KMS-11 (cell line): ENCODE measurements around the gene HSD11B2.

Experiments
- H2AFZ ChIP-seq: fragments of 200-600 bp; sonication (generic); 2 replicates; pipeline ENCODE4 v1.6.1; 2016; ENCODE audit warnings: antibody characterized with exemption, mixed run types, low read depth
- H3K27ac ChIP-seq: fragments of 200-600 bp; sonication (generic); 2 replicates; pipeline ENCODE4 v1.6.1; 2016; ENCODE audit warnings: mild to moderate bottlenecking, mixed run types
- H3K27me3 ChIP-seq: fragments of 200-600 bp; sonication (generic); 2 replicates; pipeline ENCODE4 v1.6.1; 2017; ENCODE audit warnings: mild to moderate bottlenecking, low read depth, mixed run types, moderate library complexity; ENCODE audit not compliant: insufficient read depth
- H3K36me3 ChIP-seq: fragments of 200-600 bp; sonication (generic); 2 replicates; pipeline ENCODE4 v1.6.1; 2017; ENCODE audit warnings: mild to moderate bottlenecking, mixed run types; ENCODE audit not compliant: insufficient read depth
- H3K4me1 ChIP-seq: fragments of 200-600 bp; sonication (generic); 2 replicates; pipeline ENCODE4 v1.6.1; 2016; ENCODE audit warnings: mild to moderate bottlenecking, low read depth, mixed run types; ENCODE audit not compliant: poor library complexity, severe bottlenecking
- H3K4me2 ChIP-seq: fragments of 200-600 bp; sonication (generic); 2 replicates; pipeline ENCODE4 v1.7.0; 2016; ENCODE audit warnings: mild to moderate bottlenecking, mixed run types
- H3K4me3 ChIP-seq: fragments of 200-600 bp; sonication (generic); IDR thresholded peaks from 2 replicates; pipeline ENCODE4 v1.6.1; 2017; ENCODE audit warnings: low read depth, low read length, mixed read lengths; ENCODE audit not compliant: insufficient read depth
- H3K79me2 ChIP-seq: fragments of 200-600 bp; sonication (generic); 2 replicates; pipeline ENCODE4 v1.6.1; 2016; ENCODE audit warnings: low read depth, mixed run types; ENCODE audit not compliant: insufficient read depth
- H3K9ac ChIP-seq: fragments of 200-600 bp; sonication (generic); 2 replicates; pipeline ENCODE4 v1.6.1; 2016; ENCODE audit warnings: mild to moderate bottlenecking, mixed run types
- H4K20me1 ChIP-seq: fragments of 200-600 bp; sonication (generic); 2 replicates; pipeline ENCODE4 v1.6.1; 2016; ENCODE audit warnings: mild to moderate bottlenecking, mixed run types; ENCODE audit not compliant: insufficient read depth
- TF ChIP-seq, protein P1 (sequence below): fragments of 200-600 bp; sonication (generic); conservative IDR thresholded peaks from 2 replicates; pipeline ENCODE4 v1.6.1; 2017; ENCODE audit warnings: low read depth, mild to moderate bottlenecking, antibody characterized with exemption, low read length, moderate library complexity, mixed read lengths

Gene HSD11B2

GRCh38 chr16:67445441-67445912 lies 14.6 kb downstream of the HSD11B2 start:
- Histone ChIP-seq H3K9ac (no peak overlapping the region), H2AFZ (no peak overlapping the region), H3K27ac (no peak overlapping the region), H3K4me3 (no peak overlapping the region), H3K27me3 (no peaks in the 10 kb centered on the region), H4K20me1 (no peaks in the 10 kb centered on the region), H3K4me2 (no peak overlapping the region), H3K36me3 (no peaks in the 10 kb centered on the region), H3K79me2 (no peaks in the 10 kb centered on the region), H3K4me1 (no peaks in the 10 kb centered on the region)
- TF ChIP-seq, protein P1, sequence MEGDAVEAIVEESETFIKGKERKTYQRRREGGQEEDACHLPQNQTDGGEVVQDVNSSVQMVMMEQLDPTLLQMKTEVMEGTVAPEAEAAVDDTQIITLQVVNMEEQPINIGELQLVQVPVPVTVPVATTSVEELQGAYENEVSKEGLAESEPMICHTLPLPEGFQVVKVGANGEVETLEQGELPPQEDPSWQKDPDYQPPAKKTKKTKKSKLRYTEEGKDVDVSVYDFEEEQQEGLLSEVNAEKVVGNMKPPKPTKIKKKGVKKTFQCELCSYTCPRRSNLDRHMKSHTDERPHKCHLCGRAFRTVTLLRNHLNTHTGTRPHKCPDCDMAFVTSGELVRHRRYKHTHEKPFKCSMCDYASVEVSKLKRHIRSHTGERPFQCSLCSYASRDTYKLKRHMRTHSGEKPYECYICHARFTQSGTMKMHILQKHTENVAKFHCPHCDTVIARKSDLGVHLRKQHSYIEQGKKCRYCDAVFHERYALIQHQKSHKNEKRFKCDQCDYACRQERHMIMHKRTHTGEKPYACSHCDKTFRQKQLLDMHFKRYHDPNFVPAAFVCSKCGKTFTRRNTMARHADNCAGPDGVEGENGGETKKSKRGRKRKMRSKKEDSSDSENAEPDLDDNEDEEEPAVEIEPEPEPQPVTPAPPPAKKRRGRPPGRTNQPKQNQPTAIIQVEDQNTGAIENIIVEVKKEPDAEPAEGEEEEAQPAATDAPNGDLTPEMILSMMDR: no peak

DNA sequence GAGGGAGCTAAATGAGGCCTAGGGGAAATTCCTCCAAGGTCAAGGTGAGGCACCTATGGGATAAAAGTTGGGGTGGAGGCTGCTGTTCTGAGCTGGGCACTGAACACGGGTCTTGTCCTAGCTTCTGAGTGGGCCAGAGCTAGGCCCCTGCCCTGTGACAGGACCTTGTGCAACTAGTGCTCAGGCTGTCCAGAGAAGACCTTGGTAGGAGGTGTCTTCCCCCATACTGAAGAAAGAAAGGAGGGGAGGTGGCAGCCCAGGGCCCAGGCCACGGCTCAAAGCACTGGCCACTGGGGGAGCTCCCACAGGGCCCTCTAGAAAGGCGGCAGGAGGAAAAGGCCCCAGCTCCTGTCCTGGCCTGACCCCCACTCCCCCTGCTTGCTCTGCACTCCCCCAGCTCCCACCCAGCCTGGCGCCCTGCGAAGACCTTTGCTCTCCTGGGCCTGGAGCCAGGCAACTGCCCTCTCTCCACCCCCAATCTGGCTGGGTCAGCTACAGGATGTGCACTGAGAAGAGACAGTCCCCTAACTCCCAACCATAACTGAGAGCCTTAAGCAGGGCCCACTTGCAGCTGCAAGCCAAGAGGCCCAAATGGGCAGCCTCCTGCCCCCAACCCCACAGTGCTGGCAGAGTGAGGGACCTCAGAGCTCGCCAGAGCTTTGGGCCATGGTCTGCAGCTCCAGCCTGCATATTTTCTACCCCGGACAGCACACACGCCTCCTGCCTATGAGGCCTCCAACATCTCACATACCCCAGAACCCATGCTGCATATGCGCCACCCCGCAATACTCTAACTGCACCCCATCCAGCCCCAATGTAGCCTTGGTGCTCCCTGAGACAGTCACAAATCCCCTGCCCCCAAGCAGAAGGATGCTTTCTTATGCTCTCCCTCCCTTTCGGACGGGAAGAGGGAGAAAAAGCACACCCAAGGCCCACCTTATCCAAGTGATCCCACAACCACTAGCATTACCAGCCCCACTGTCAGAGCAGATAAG lies 15.3 kb downstream of the HSD11B2 start:
- H3K36me3 ChIP-seq: no peaks in the 10 kb centered on the region
- peaks cover under 1% of the 10 kb centered on the region for H3K4me1 ChIP-seq
- H3K9ac ChIP-seq: no peak overlapping the region
- H3K4me2 ChIP-seq: no peak overlapping the region
- H4K20me1 ChIP-seq: no peaks in the 10 kb centered on the region
- H2AFZ ChIP-seq: no peak overlapping the region
- no peaks in the 10 kb centered on the region for H3K27me3 ChIP-seq
- H3K27ac ChIP-seq: no peak overlapping the region
- H3K79me2 ChIP-seq: no peaks in the 10 kb centered on the region
- no peak overlapping the region for H3K4me3 ChIP-seq
- TF ChIP-seq, protein P1: no peak

GRCh38 chr16:67446968-67447507 lies 16.1 kb downstream of the HSD11B2 start:
- Histone ChIP-seq H3K27ac (no peak overlapping the region), H3K4me2 (no peak overlapping the region)
- TF ChIP-seq, protein P1: no peak

GRCh38 chr16:67447508-67448076 lies 16.7 kb downstream of the HSD11B2 start:
- Histone ChIP-seq H3K9ac (no peak overlapping the region), H3K4me2 (no peak overlapping the region), H4K20me1 (no peaks in the 10 kb centered on the region), H2AFZ (no peak overlapping the region), H3K27ac (no peak overlapping the region), H3K4me3 (no peak overlapping the region), H3K27me3 (no peaks in the 10 kb centered on the region), H3K36me3 (no peaks in the 10 kb centered on the region), H3K79me2 (no peaks in the 10 kb centered on the region), H3K4me1 (peaks cover 8% of the 10 kb centered on the region)
- TF ChIP-seq, protein P1: peak; percentile 76

More at GRCh38 chr16:67446968-67447507, 16.1 kb downstream of the HSD11B2 start:
- Histone ChIP-seq H3K79me2 (no peaks in the 10 kb centered on the region), H3K36me3 (no peaks in the 10 kb centered on the region), H3K9ac (no peak overlapping the region), H4K20me1 (no peaks in the 10 kb centered on the region), H3K27me3 (no peaks in the 10 kb centered on the region), H2AFZ (no peak overlapping the region), H3K4me1 (peaks cover 8% of the 10 kb centered on the region), H3K4me3 (no peak overlapping the region)
